Fibroblast of villous mesenchyme (primary cell): ENCODE results near the gene TCN2. TPM values are rescaled to one million over a fixed set of nuclear protein-coding genes. Genes with fewer than 3 reads are reported as not detected.

Experiments
- DNase-seq: peaks from one replicate; pipeline ENCODE4 v3.0.0-alpha.2; 2010; ENCODE audit warnings: low read depth
- H3K4me3 ChIP-seq: 2 replicates; pipeline ENCODE4 v1.5.1; 2011; ENCODE audit warnings: low read depth, mild to moderate bottlenecking, low read length
- total RNA-seq: library from RNA; depleted of rRNA; stranded (reverse); fragments of >200 nt; gene quantifications from 2 replicates; pipeline ENCODE4 v1.2.3, GENCODE V29; 2012
- TF ChIP-seq, protein P1 (sequence below): IDR thresholded peaks from 2 replicates; pipeline ENCODE4 v1.5.1; 2012; ENCODE audit warnings: low read depth, mild to moderate bottlenecking, low read length; ENCODE audit not compliant: insufficient read depth

The TCN2 gene
- total RNA-seq, 1 donor, result 3.9 TPM

- TF ChIP-seq, protein P1, sequence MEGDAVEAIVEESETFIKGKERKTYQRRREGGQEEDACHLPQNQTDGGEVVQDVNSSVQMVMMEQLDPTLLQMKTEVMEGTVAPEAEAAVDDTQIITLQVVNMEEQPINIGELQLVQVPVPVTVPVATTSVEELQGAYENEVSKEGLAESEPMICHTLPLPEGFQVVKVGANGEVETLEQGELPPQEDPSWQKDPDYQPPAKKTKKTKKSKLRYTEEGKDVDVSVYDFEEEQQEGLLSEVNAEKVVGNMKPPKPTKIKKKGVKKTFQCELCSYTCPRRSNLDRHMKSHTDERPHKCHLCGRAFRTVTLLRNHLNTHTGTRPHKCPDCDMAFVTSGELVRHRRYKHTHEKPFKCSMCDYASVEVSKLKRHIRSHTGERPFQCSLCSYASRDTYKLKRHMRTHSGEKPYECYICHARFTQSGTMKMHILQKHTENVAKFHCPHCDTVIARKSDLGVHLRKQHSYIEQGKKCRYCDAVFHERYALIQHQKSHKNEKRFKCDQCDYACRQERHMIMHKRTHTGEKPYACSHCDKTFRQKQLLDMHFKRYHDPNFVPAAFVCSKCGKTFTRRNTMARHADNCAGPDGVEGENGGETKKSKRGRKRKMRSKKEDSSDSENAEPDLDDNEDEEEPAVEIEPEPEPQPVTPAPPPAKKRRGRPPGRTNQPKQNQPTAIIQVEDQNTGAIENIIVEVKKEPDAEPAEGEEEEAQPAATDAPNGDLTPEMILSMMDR, result no peak
- peak; percentile 94 for DNase-seq
- no peak overlapping the region for H3K4me3 ChIP-seq
Observed at GRCh38 chr22:30609260-30610185, 2.5 kb downstream of the TCN2 start.

DNA sequence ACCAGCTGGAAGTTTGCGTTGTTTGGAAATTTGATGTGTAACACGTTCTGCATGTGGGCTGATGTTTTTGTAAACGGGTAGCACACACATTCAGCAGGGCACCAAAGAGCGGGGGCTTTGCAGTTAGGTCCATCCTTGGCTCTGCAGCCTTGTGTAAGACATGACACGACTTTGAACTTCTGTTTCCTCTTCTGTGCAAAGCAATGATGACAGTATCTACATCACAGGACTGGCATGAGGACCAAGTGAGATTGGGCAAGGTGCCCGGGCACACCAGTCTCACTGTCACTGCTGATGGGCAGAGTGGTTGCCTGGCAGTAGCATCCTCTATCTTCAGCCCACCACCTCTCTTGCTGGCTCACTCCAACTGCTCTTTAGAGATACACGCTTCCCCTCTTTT is 3.3 kb downstream of the TCN2 start:
- no peak for DNase-seq
- TF ChIP-seq, protein P1, result no peak
- no peak overlapping the region for H3K4me3 ChIP-seq

DNA sequence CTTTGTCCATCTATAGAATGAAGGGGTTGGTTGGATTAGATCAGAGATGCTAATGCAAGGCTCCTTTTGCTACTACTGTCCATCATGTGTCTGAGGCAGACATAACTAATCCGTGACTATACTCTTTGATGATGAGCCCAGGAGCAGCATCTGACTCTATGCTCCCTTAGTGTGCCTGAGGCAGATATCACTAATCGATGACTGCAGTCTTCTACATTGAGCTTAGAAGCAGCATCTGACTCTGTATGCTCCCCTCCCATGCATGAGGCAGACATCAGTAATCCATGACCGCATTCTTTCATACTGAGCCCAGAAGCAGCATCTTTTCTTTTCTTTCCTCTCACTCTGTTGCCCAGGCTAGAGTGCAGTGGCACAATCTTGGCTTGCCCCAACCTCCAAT is 4.2 kb downstream of the TCN2 start:
- TF ChIP-seq, protein P1, result no peak
- DNase-seq, result no peak
- H3K4me3 ChIP-seq, result no peak overlapping the region

DNA sequence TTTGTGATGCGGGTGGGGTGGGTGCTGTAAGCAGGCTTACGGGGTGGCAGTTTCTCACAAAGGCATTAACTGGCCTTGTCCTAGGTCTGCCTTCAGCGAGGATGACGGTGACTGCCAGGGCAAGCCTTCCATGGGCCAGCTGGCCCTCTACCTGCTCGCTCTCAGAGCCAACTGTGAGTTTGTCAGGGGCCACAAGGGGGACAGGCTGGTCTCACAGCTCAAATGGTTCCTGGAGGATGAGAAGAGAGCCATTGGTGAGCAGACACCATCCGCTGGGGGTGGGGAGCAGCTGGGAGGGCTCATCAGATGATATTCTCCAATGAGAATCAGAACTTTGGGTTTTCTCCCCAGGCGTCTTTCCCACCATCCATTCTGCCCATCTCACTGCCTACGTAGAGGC is 5.8 kb downstream of the TCN2 start:
- no peak for DNase-seq
- TF ChIP-seq, protein P1, result no peak
- H3K4me3 ChIP-seq, result no peak overlapping the region

GRCh38 chr22:30614268-30614667 is 7.3 kb downstream of the TCN2 start:
- TF ChIP-seq, protein P1, result no peak
- no peak for DNase-seq

GRCh38 chr22:30614879-30615278 is 7.9 kb downstream of the TCN2 start:
- DNase-seq, result no peak
- TF ChIP-seq, protein P1, result no peak
- H3K4me3 ChIP-seq, result no peak overlapping the region

More at GRCh38 chr22:30614268-30614667, 7.3 kb downstream of the TCN2 start:
- H3K4me3 ChIP-seq, result no peak overlapping the region
